ENCODE measurements around the gene SNX30. TPM values are rescaled to one million over a fixed set of nuclear protein-coding genes. Genes with fewer than 3 reads are reported as not detected.

SNX30 gene
- polyA plus RNA-seq, 1 of the 3 experiments (the other 2 are of a cell fraction), result 2.7 TPM

DNA sequence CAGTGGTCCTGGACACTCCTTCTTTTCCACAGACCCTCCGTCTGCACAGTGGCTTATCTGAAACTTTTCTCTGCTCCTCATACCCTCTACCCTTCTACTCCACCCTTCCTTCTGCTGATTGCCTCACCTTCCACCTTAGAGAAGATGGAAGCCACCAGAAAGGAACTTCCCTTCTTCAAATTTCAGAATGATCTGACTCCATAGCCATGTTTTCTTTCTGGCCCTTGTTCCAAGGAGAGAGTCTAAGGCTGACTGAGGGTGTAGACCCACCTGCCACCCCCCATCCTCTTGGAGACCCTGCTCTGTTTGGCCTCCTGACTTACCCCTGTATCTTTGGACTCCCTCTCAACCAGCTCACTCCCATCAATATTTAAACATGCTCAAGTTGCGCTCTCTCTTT is 7.4 kb downstream of the SNX30 start (continued):
- TF ChIP-seq JUND (IDR thresholded peaks at IDR 0.05) (no peak), RFX5 (IDR thresholded peaks at IDR 0.05; ENCODE audit: low read length) (no peak), NFIC (IDR thresholded peaks at IDR 0.05; ENCODE audit: borderline replicate concordance) (no peak)
- TF ChIP-seq, protein P1, sequence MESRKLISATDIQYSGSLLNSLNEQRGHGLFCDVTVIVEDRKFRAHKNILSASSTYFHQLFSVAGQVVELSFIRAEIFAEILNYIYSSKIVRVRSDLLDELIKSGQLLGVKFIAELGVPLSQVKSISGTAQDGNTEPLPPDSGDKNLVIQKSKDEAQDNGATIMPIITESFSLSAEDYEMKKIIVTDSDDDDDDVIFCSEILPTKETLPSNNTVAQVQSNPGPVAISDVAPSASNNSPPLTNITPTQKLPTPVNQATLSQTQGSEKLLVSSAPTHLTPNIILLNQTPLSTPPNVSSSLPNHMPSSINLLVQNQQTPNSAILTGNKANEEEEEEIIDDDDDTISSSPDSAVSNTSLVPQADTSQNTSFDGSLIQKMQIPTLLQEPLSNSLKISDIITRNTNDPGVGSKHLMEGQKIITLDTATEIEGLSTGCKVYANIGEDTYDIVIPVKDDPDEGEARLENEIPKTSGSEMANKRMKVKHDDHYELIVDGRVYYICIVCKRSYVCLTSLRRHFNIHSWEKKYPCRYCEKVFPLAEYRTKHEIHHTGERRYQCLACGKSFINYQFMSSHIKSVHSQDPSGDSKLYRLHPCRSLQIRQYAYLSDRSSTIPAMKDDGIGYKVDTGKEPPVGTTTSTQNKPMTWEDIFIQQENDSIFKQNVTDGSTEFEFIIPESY (IDR thresholded peaks at IDR 0.05; ENCODE audit: borderline replicate concordance, low read depth), result no peak

DNA sequence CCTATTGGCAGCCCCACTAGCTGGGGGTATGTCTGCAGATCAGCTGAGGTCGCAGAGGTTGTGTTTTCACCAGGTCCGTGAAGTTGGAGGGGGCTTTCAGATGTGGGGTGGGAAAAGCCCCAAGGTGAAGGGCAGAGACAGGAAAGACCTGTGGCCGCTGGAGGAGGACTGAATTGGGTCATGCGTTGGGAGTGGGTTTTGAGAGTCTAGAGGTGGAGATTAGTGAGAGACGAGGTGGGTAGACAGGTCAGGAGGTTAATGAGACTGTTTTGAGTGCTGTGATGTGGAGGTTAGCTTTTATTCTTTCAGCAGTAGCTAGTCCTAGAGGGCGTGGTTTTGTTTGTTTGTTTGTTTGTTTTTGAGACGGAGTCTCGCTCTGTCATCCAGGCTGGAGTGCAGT is 10.3 kb downstream of the SNX30 start:
- no peaks in the 10 kb centered on the region for H3K36me3 ChIP-seq (replicated peaks in 1 of 2; ENCODE audit: control insufficient read depth in 1 of 2, insufficient read depth in 2 of 2, low read length in 1 of 2)
- no peak overlapping the region for H3K27ac ChIP-seq (ENCODE audit: low read depth in 2 of 2, low read length in 1 of 2)
- TF ChIP-seq FOSL2 (IDR thresholded peaks at IDR 0.05; ENCODE audit: borderline replicate concordance, low read depth), result no peak
- no peak overlapping the region for H3K4me2 ChIP-seq
- 82% methylated on average over 8 of the region's 8 CpGs for WGBS (ENCODE audit: low lambda C conversion rate)
- peaks cover 4% of the 10 kb centered on the region; the same call in 1 of the 2 replicates for H3K79me2 ChIP-seq (ENCODE audit: insufficient read depth)
- H3K9me2 ChIP-seq, result no peaks in the 10 kb centered on the region
- CTCF ChIA-PET, result interaction anchor here (0.6 kb wide), 1 partner anchor 399 kb away, joined by 3 read pairs; no protein-coding TSS in a partner anchor
- H2AFZ ChIP-seq (ENCODE audit: low read depth), result no peak overlapping the region
- H4K20me1 ChIP-seq (ENCODE audit: insufficient read depth), result no peaks in the 10 kb centered on the region
- H3F3A ChIP-seq (replicated peaks; ENCODE audit: insufficient read depth), result no peaks in the 10 kb centered on the region
- no peak overlapping the region for H3K4me3 ChIP-seq (ENCODE audit: low read depth in 2 of 2, low read length in 1 of 2)
- POLR2A ChIA-PET, result no interaction called here
- H3K27me3 ChIP-seq (ENCODE audit: insufficient read depth), result no peaks in the 10 kb centered on the region
- no peaks in the 10 kb centered on the region for H3K9me3 ChIP-seq
- no peak for DNase-seq
- no peaks in the 10 kb centered on the region; a peak in 1 of 4 replicates for H3K4me1 ChIP-seq (ENCODE audit: control insufficient read depth in 1 of 2, insufficient read depth in 2 of 2, low read depth in 1 of 2, low read length in 1 of 2)
- no peak overlapping the region for H3K9ac ChIP-seq

DNA sequence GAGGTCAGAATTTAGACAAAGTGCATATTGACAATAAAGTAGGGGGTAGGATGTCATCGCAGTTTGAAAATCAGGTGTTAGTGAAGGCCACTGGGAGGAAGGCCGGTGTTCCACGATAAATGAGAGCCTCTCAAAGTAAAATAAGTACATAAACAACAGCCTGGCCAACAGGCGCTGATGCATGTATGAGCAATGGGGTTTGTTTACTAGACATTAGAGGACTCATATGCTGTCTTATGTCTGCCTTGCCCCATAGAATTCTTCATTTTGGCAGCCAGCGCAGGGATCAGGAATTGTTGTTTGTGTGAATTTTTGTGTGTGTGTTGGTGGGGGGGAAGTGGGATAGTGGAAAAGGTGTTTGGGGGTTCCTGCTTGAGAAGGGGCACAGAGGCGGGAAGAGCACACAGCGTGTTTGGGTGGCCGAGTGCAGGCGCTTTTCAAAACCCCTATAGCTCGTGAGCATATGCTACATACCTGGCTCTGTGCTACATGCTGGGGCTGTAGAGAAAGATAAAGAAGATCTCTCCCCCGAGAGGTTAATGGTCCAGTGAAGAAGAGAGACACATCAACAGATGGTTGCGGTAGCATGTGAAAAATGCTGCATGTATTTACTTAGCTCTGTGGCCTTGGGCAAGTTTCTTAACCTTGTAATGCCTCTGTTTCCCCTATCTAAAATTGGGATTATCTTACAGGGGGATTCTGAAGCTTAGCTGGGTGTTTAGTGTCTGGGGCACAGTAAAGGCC is 11.5 kb downstream of the SNX30 start:
- H2AFZ ChIP-seq (ENCODE audit: low read depth), result no peak overlapping the region
- ChIA-PET POLR2A (no interaction called here), CTCF (interaction anchor here (1.4 kb wide), 1 partner anchor 15 kb away, joined by 3 read pairs; no protein-coding TSS in a partner anchor)
- H3F3A ChIP-seq (replicated peaks; ENCODE audit: insufficient read depth), result no peaks in the 10 kb centered on the region
- no peaks in the 10 kb centered on the region for H3K27me3 ChIP-seq (ENCODE audit: insufficient read depth)
- H3K4me1 ChIP-seq (ENCODE audit: control insufficient read depth in 1 of 2, insufficient read depth in 2 of 2, low read depth in 1 of 2, low read length in 1 of 2), result no peaks in the 10 kb centered on the region; a peak in 1 of 4 replicates
- no peak for DNase-seq
- H3K4me2 ChIP-seq, result no peak overlapping the region
- H3K4me3 ChIP-seq (ENCODE audit: low read depth in 2 of 2, low read length in 1 of 2), result no peak overlapping the region
- no peaks in the 10 kb centered on the region for H3K9me2 ChIP-seq
- 94% methylated on average over 12 of the region's 12 CpGs for WGBS (ENCODE audit: low lambda C conversion rate)
- no peaks in the 10 kb centered on the region for H4K20me1 ChIP-seq (ENCODE audit: insufficient read depth)
- H3K27ac ChIP-seq (ENCODE audit: low read depth in 2 of 2, low read length in 1 of 2), result no peak overlapping the region
- TF ChIP-seq, protein P2, sequence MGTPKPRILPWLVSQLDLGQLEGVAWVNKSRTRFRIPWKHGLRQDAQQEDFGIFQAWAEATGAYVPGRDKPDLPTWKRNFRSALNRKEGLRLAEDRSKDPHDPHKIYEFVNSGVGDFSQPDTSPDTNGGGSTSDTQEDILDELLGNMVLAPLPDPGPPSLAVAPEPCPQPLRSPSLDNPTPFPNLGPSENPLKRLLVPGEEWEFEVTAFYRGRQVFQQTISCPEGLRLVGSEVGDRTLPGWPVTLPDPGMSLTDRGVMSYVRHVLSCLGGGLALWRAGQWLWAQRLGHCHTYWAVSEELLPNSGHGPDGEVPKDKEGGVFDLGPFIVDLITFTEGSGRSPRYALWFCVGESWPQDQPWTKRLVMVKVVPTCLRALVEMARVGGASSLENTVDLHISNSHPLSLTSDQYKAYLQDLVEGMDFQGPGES (IDR thresholded peaks at IDR 0.05; ENCODE audit: low read depth, low read length), result no peak
- TF ChIP-seq MXI1 (IDR thresholded peaks at IDR 0.05; ENCODE audit: low read depth, low read length), result no peak
- no peak for TF ChIP-seq FOXJ3 (CRISPR knock-in tag; IDR thresholded peaks at IDR 0.05)
- H3K36me3 ChIP-seq (replicated peaks in 1 of 2; ENCODE audit: control insufficient read depth in 1 of 2, insufficient read depth in 2 of 2, low read length in 1 of 2), result no peaks in the 10 kb centered on the region
- H3K79me2 ChIP-seq (ENCODE audit: insufficient read depth), result peaks cover 4% of the 10 kb centered on the region; the same call in 1 of the 2 replicates
- no peak overlapping the region for H3K9ac ChIP-seq
- no peaks in the 10 kb centered on the region for H3K9me3 ChIP-seq

Data from SK-N-SH (cell line).